ENCODE results near the gene TECRL. TPM values are rescaled to one million over a fixed set of nuclear protein-coding genes. Genes with fewer than 3 reads are reported as not detected.

TECRL gene
- total and polyA plus RNA-seq, 2 experiments from 2014 or later, result not detected

GRCh38 chr4:64432674-64433073 lies 23.4 kb upstream of the TECRL start:
- TF ChIP-seq POLR2AphosphoS5 (IDR thresholded peaks at IDR 0.05; ENCODE audit: low read depth) (no peak), ZNF114 (CRISPR knock-in tag; IDR thresholded peaks at IDR 0.05) (no peak), CTCF (conservative IDR thresholded peaks at IDR 0.05; ENCODE audit: low read depth in 2 of 2) (no peak), EZH2 (IDR thresholded peaks at IDR 0.05; ENCODE audit: low read depth, unreplicated experiment) (no peak), ZNF462 (CRISPR knock-in tag; IDR thresholded peaks at IDR 0.05) (no peak), NANOG (IDR thresholded peaks at IDR 0.05; ENCODE audit: borderline replicate concordance) (no peak), CREB1 (CRISPR knock-in tag; IDR thresholded peaks at IDR 0.05; ENCODE audit: low read depth) (no peak), STAT1 (IDR thresholded peaks at IDR 0.05; ENCODE audit: unreplicated experiment) (no peak)
- Mint-ChIP-seq H3K9me3 (peaks cover 28% of the 10 kb centered on the region), H3K4me3 (no peak overlapping the region), H3K27ac (no peak overlapping the region), H3K4me1 (no peaks in the 10 kb centered on the region), H3K36me3 (ENCODE audit: low read depth) (peaks cover 20% of the 10 kb centered on the region), H3K27me3 (ENCODE audit: insufficient read depth, low read depth, poor library complexity) (peaks cover 6% of the 10 kb centered on the region)
- Histone ChIP-seq H3K4me1 (ENCODE audit: insufficient read depth) (no peaks in the 10 kb centered on the region), H3K4me2 (no peak overlapping the region), H3K36me3 (ENCODE audit: insufficient read depth) (no peaks in the 10 kb centered on the region; the same call in 1 of the 2 replicates), H3K9me2 (ENCODE audit: insufficient read depth) (no peaks in the 10 kb centered on the region), H3F3A (replicated peaks; ENCODE audit: low read depth) (no peaks in the 10 kb centered on the region), H2AFZ (no peak overlapping the region), H3K79me2 (replicated peaks; ENCODE audit: insufficient read depth) (no peaks in the 10 kb centered on the region), H3K4me3 (no peak overlapping the region), H4K20me1 (replicated peaks; ENCODE audit: insufficient read depth) (no peaks in the 10 kb centered on the region), H3K27ac (ENCODE audit: low read depth) (no peak overlapping the region), H3K27me3 (ENCODE audit: insufficient read depth) (no peaks in the 10 kb centered on the region)
- no peak for DNase-seq (ENCODE audit: low spot score)
- no peak for ATAC-seq

All from GM23338 (cell line).